Gastrocnemius medialis (tissue), 4 donors: ENCODE measurements around the gene PTER. TPM values are rescaled to one million over a fixed set of nuclear protein-coding genes. Genes with fewer than 3 reads are reported as not detected.

Experiments
- ATAC-seq, 2 donors: fragments of 150-250 bp; one replicate each; pipeline ENCODE4 v1.9.1; 2016
- DNase-seq, 2 donors: peaks; one replicate each; pipeline ENCODE4 v3.0.0-alpha.2; 2019
- H3K27ac ChIP-seq, 4 donors: fragments of 200-600 bp; sonication (generic); 1 replicate in 1 of 4; 2 replicates in 3 of 4; pipeline ENCODE4 v1.5.1; 2016 to 2018; ENCODE audit warnings: mild to moderate bottlenecking in 2 of 4, moderate library complexity in 1 of 4
- H3K27me3 ChIP-seq, 3 donors: fragments of 200-600 bp; sonication (generic) in 2 of 3; 1 replicate in 1 of 3; 2 replicates in 2 of 3; pipeline versions ENCODE4 v1.5.1 to v1.6.0; 2016 to 2019; ENCODE audit warnings: mild to moderate bottlenecking in 1 of 3, moderate library complexity in 1 of 3
- H3K36me3 ChIP-seq, 2 donors: fragments of 200-600 bp; sonication (generic) in 1 of 2; one replicate each; pipeline ENCODE4 v1.5.1; 2017 to 2018
- H3K4me1 ChIP-seq, 2 donors: fragments of 200-600 bp; sonication (generic) in 1 of 2; one replicate each; pipeline ENCODE4 v1.5.1; 2016 to 2017; ENCODE audit warnings: mild to moderate bottlenecking in 2 of 2
- H3K4me3 ChIP-seq, 4 donors: fragments of 200-600 bp; sonication (generic) in 3 of 4; 1 replicate in 1 of 4; 2 replicates in 3 of 4; pipeline ENCODE4 v1.5.1; 2016 to 2019; ENCODE audit warnings: mild to moderate bottlenecking in 2 of 4
- H3K9me3 ChIP-seq, 3 donors: fragments of 200-600 bp; sonication (generic) in 2 of 3; 1 replicate in 1 of 3; 2 replicates in 2 of 3; pipeline ENCODE4 v1.5.1; 2016 to 2019
- CTCF ChIP-seq, 5 experiments: fragments of 450-650 bp in 3 of 5; fragments of 200-600 bp in 2 of 5; sonication (generic) in 2 of 5; IDR thresholded peaks in 4 of 5; conservative IDR thresholded peaks in 1 of 5; 1 replicate in 4 of 5; 2 replicates in 1 of 5; pipeline ENCODE4 v1.5.1; 2016 to 2019; ENCODE audit warnings: antibody characterized with exemption in 5 of 5, mild to moderate bottlenecking in 3 of 5, moderate library complexity in 3 of 5
- POLR2A ChIP-seq, 2 donors: fragments of 450-650 bp; IDR thresholded peaks; one replicate each; pipeline ENCODE4 v1.6.1; 2017; ENCODE audit warnings: antibody characterized with exemption in 2 of 2, mild to moderate bottlenecking in 2 of 2, moderate library complexity in 2 of 2
- in situ Hi-C, 4 donors: fragments of 200-750 bp; cut with MboI; loops; one replicate each; pipeline versions ENCODE4 v1.15.0 to v1.8.0; 2017; ENCODE audit warnings: low sequenced_read_pairs in 4 of 4
- intact Hi-C: fragments of 100-400 bp; cut with DNase I; formaldehyde crosslinking; loops from one replicate; pipeline ENCODE4 v1.15.1; 2023; ENCODE audit warnings: low total_unique reads
- total RNA-seq, 4 donors: library from RNA; depleted of rRNA; stranded (reverse); fragments of >200 nt; gene quantifications; one replicate each; pipeline versions ENCODE4 v1.1.0 to v1.2.3, GENCODE V29; 2016

PTER gene
- total RNA-seq, 4 donors from 2014 or later = 6.5 to 10.4 (median 8.5) TPM

GRCh38 chr10:16497911-16498310 is 61.1 kb downstream of the PTER start:
- no peak overlapping the region for H3K27ac ChIP-seq
- H3K9me3 ChIP-seq = no peaks in the 10 kb centered on the region
- intact Hi-C loops = no loop called here
- ATAC-seq = no peak
- DNase-seq = no peak
- H3K4me1 ChIP-seq = no peaks in the 10 kb centered on the region
- no peaks in the 10 kb centered on the region for H3K36me3 ChIP-seq
- in situ Hi-C loops = no loop called here
- H3K27me3 ChIP-seq = no peaks in the 10 kb centered on the region
- no peak overlapping the region for H3K4me3 ChIP-seq
- TF ChIP-seq POLR2A (IDR thresholded peaks at IDR 0.05) (no peak), CTCF (IDR thresholded peaks at IDR 0.05 in 4 of 5, conservative IDR thresholded peaks at IDR 0.05 in 1 of 5) (no peak)

GRCh38 chr10:16505161-16505560 is 68.4 kb downstream of the PTER start:
- Histone ChIP-seq H3K4me1 (no peaks in the 10 kb centered on the region), H3K9me3 (no peaks in the 10 kb centered on the region), H3K27ac (no peak overlapping the region), H3K4me3 (no peak overlapping the region), H3K27me3 (no peaks in the 10 kb centered on the region), H3K36me3 (no peaks in the 10 kb centered on the region)
- ATAC-seq (no peak), DNase-seq (no peak)
- no peak for TF ChIP-seq CTCF (IDR thresholded peaks at IDR 0.05 in 4 of 5, conservative IDR thresholded peaks at IDR 0.05 in 1 of 5)
- no peak for TF ChIP-seq POLR2A (IDR thresholded peaks at IDR 0.05)
- intact Hi-C loops (no loop called here), in situ Hi-C loops (no loop called here)

GRCh38 chr10:16509996-16510395 is 73.2 kb downstream of the PTER start:
- no peak for TF ChIP-seq POLR2A (IDR thresholded peaks at IDR 0.05)
- no peak for TF ChIP-seq CTCF (IDR thresholded peaks at IDR 0.05 in 4 of 5, conservative IDR thresholded peaks at IDR 0.05 in 1 of 5)
- in situ Hi-C loops (no loop called here), intact Hi-C loops (no loop called here)
- H3K9me3 ChIP-seq = no peaks in the 10 kb centered on the region
- H3K4me3 ChIP-seq = no peak overlapping the region
- H3K27ac ChIP-seq = no peak overlapping the region
- H3K4me1 ChIP-seq = no peaks in the 10 kb centered on the region
- H3K36me3 ChIP-seq = no peaks in the 10 kb centered on the region
- DNase-seq = no peak
- no peak for ATAC-seq
- H3K27me3 ChIP-seq = no peaks in the 10 kb centered on the region

DNA sequence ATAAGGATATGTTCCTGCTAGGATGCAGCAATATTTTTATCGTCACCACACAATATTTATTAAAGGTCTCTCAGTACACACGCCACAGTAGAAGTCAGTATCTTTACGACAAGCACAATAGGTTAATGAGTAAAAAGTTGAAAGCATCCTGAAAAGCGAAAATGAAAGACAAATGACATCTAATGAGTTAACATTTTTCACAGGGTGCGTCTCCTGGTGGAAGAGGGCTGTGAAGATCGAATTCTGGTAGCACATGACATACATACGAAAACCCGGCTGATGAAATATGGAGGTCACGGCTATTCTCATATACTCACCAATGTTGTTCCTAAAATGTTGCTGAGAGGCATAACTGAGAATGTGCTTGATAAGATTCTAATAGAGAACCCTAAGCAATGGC is 74.0 kb downstream of the PTER start:
- Histone ChIP-seq H3K27me3 (peaks cover 0 to 4% (median 0%) of the 10 kb centered on the region in 3 donors), H3K9me3 (no peaks in the 10 kb centered on the region), H3K4me3 (no peak overlapping the region), H3K4me1 (no peaks in the 10 kb centered on the region), H3K36me3 (no peaks in the 10 kb centered on the region), H3K27ac (no peak overlapping the region)
- intact Hi-C loops (no loop called here), in situ Hi-C loops (no loop called here)
- ATAC-seq (no peak), DNase-seq (no peak)
- TF ChIP-seq CTCF (IDR thresholded peaks at IDR 0.05 in 4 of 5, conservative IDR thresholded peaks at IDR 0.05 in 1 of 5) (no peak), POLR2A (IDR thresholded peaks at IDR 0.05) (no peak)

GRCh38 chr10:16518822-16519221 is 82.0 kb downstream of the PTER start:
- no peak for ATAC-seq
- in situ Hi-C loops = no loop called here

More at GRCh38 chr10:16518822-16519221, 82.0 kb downstream of the PTER start:
- no peaks in the 10 kb centered on the region for H3K9me3 ChIP-seq
- H3K36me3 ChIP-seq = no peaks in the 10 kb centered on the region
- intact Hi-C loops = no loop called here
- peaks cover 13 to 31% (median 25%) of the 10 kb centered on the region in 3 donors for H3K27me3 ChIP-seq
- TF ChIP-seq POLR2A (IDR thresholded peaks at IDR 0.05) (no peak), CTCF (IDR thresholded peaks at IDR 0.05 in 4 of 5, conservative IDR thresholded peaks at IDR 0.05 in 1 of 5) (no peak)
- no peak overlapping the region for H3K27ac ChIP-seq
- DNase-seq = no peak
- H3K4me1 ChIP-seq = no peaks in the 10 kb centered on the region
- H3K4me3 ChIP-seq = no peak overlapping the region
